GM18867 (cell line): ENCODE measurements around the gene EXTL1.

Experiments used
- ATAC-seq: cut with Tn5 transposase; IDR thresholded peaks from one replicate; pipeline ENCODE4 v1.9.1; 2021; ENCODE audit warnings: mild to moderate bottlenecking, moderate library complexity; ENCODE audit not compliant: unreplicated experiment

EXTL1 gene

GRCh38 chr1:25997828-25998761, 23.5 kb upstream of the EXTL1 start, which contains the start of gene PAFAH2:
Gene PAFAH2, minus strand, starts transcription at chr1:25998063. Its CDS starts 7,247 bp downstream, at chr1:25990816.
- peak; percentile 92 for ATAC-seq

- no peak for ATAC-seq
Observed at GRCh38 chr1:25999041-25999800, 22.4 kb upstream of the EXTL1 start.

- no peak for ATAC-seq
Observed at GRCh38 chr1:26003262-26003661, 18.3 kb upstream of the EXTL1 start.

GRCh38 chr1:26003756-26004155, 17.8 kb upstream of the EXTL1 start:
- no peak for ATAC-seq

GRCh38 chr1:26005434-26006105, 16.0 kb upstream of the EXTL1 start:
- ATAC-seq: no peak

- no peak for ATAC-seq
Observed at GRCh38 chr1:26006710-26007109, 14.9 kb upstream of the EXTL1 start.

GRCh38 chr1:26009796-26010447, 11.7 kb upstream of the EXTL1 start:
- no peak for ATAC-seq

- ATAC-seq: no peak
Observed at GRCh38 chr1:26010825-26011224, 10.8 kb upstream of the EXTL1 start.

- ATAC-seq: no peak
Observed at GRCh38 chr1:26012864-26013263, 8.7 kb upstream of the EXTL1 start.

- no peak for ATAC-seq
Observed at GRCh38 chr1:26014179-26014578, 7.4 kb upstream of the EXTL1 start.

- ATAC-seq: no peak
Observed at GRCh38 chr1:26015358-26015757, 6.2 kb upstream of the EXTL1 start.

- no peak for ATAC-seq
Observed at GRCh38 chr1:26016258-26016952, 5.2 kb upstream of the EXTL1 start.

- ATAC-seq: no peak
Observed at GRCh38 chr1:26016953-26017545, 4.5 kb upstream of the EXTL1 start.

- ATAC-seq: no peak
Observed at GRCh38 chr1:26017606-26018005, 4.0 kb upstream of the EXTL1 start.

- no peak for ATAC-seq
Observed at GRCh38 chr1:26019641-26020315, 1.8 kb upstream of the EXTL1 start.

- no peak for ATAC-seq
Observed at GRCh38 chr1:26020330-26020768, 1.2 kb upstream of the EXTL1 start.

GRCh38 chr1:26020941-26021646, 481 bp upstream of the EXTL1 start:
- no peak for ATAC-seq

- ATAC-seq: no peak
Observed at GRCh38 chr1:26022404-26022779, 817 bp downstream of the EXTL1 start.

GRCh38 chr1:26023009-26023408, 1.4 kb downstream of the EXTL1 start:
- no peak for ATAC-seq
